Chondrocyte (in vitro differentiated cells): ENCODE data around the gene TIGAR. TPM values are rescaled to one million over a fixed set of nuclear protein-coding genes. Genes with fewer than 3 reads are reported as not detected.
A peak's percentile ranks its signal among the peaks of the same experiment; 100 is the strongest.

Experiments
- DNase-seq: peaks from one replicate; pipeline ENCODE4 v3.0.0; 2021; ENCODE audit warnings: mixed read lengths, low spot score
- H3K27ac Mint-ChIP-seq: one replicate; pipeline ENCODE4 v1.8.0; 2021; ENCODE audit warnings: mild to moderate bottlenecking, moderate library complexity, mixed read lengths; ENCODE audit not compliant: unreplicated experiment
- H3K27me3 Mint-ChIP-seq: 2 replicates; pipeline ENCODE4 v1.8.0; 2021; ENCODE audit warnings: low read depth, mixed read lengths
- H3K36me3 Mint-ChIP-seq: 2 replicates; pipeline ENCODE4 v1.8.0; 2021; ENCODE audit warnings: low read depth, mixed read lengths
- H3K4me1 Mint-ChIP-seq: 2 replicates; pipeline ENCODE4 v1.8.0; 2021; ENCODE audit warnings: low read depth, mild to moderate bottlenecking, mixed read lengths
- H3K4me3 Mint-ChIP-seq: one replicate; pipeline ENCODE4 v1.8.0; 2021; ENCODE audit warnings: mild to moderate bottlenecking, moderate library complexity, mixed read lengths; ENCODE audit not compliant: unreplicated experiment
- H3K9me3 Mint-ChIP-seq: 2 replicates; pipeline ENCODE4 v1.8.0; 2021; ENCODE audit warnings: low read depth, mixed read lengths
- CTCF ChIP-seq: fragments of 200-600 bp; sonication (generic); IDR thresholded peaks from 2 replicates; pipeline ENCODE4 v1.5.0; 2021; ENCODE audit warnings: antibody characterized with exemption, mild to moderate bottlenecking, moderate library complexity
- total RNA-seq: library from RNA; stranded (reverse); gene quantifications from 3 replicates; pipeline ENCODE4 v1.2.1, GENCODE V29; 2021

Gene TIGAR
- total RNA-seq, 1 donor from 2014 or later: 28.8 TPM

- Mint-ChIP-seq H3K4me3 (no peak overlapping the region), H3K27me3 (no peaks in the 10 kb centered on the region), H3K27ac (no peak overlapping the region), H3K4me1 (peaks cover 13% of the 10 kb centered on the region), H3K9me3 (no peaks in the 10 kb centered on the region), H3K36me3 (peaks cover 23% of the 10 kb centered on the region)
- no peak for DNase-seq
- no peak for TF ChIP-seq CTCF
Measured at GRCh38 chr12:4331221-4331620, 10.2 kb downstream of the TIGAR start.

- Mint-ChIP-seq H3K4me3 (no peak overlapping the region), H3K27ac (no peak overlapping the region), H3K4me1 (peaks cover 11% of the 10 kb centered on the region), H3K9me3 (no peaks in the 10 kb centered on the region), H3K27me3 (no peaks in the 10 kb centered on the region), H3K36me3 (peaks cover 27% of the 10 kb centered on the region)
- DNase-seq: no peak
- TF ChIP-seq CTCF: no peak
Measured at GRCh38 chr12:4331842-4332241, 10.8 kb downstream of the TIGAR start.

GRCh38 chr12:4346931-4347330, 25.9 kb downstream of the TIGAR start:
- no peak overlapping the region for H3K27ac Mint-ChIP-seq
- H3K36me3 Mint-ChIP-seq: peaks cover 28% of the 10 kb centered on the region
- H3K4me1 Mint-ChIP-seq: no peaks in the 10 kb centered on the region
- no peak overlapping the region for H3K4me3 Mint-ChIP-seq
- H3K9me3 Mint-ChIP-seq: peaks cover 17% of the 10 kb centered on the region
- no peak for TF ChIP-seq CTCF
- no peak for DNase-seq
- no peaks in the 10 kb centered on the region for H3K27me3 Mint-ChIP-seq

- no peaks in the 10 kb centered on the region for H3K4me1 Mint-ChIP-seq
- H3K4me3 Mint-ChIP-seq: no peak overlapping the region
- H3K27ac Mint-ChIP-seq: no peak overlapping the region
- no peak for DNase-seq
- peaks cover 17% of the 10 kb centered on the region for H3K36me3 Mint-ChIP-seq
- peaks cover 8% of the 10 kb centered on the region for H3K9me3 Mint-ChIP-seq
- H3K27me3 Mint-ChIP-seq: no peaks in the 10 kb centered on the region
- TF ChIP-seq CTCF: peak; percentile 76
Measured at GRCh38 chr12:4353785-4354208, 32.8 kb downstream of the TIGAR start.

- no peak for TF ChIP-seq CTCF
- Mint-ChIP-seq H3K27me3 (no peaks in the 10 kb centered on the region), H3K36me3 (peaks cover 21% of the 10 kb centered on the region), H3K9me3 (peaks cover 19% of the 10 kb centered on the region), H3K27ac (no peak overlapping the region), H3K4me3 (no peak overlapping the region), H3K4me1 (no peaks in the 10 kb centered on the region)
- DNase-seq: no peak
Measured at GRCh38 chr12:4355156-4356040, 34.4 kb downstream of the TIGAR start.
